SU-DHL-6 (cell line): ENCODE measurements around the gene AMTN.

Source experiments
- EZH2phosphoT487 ChIP-seq: fragments of 200-600 bp; sonication (generic), shearing (Covaris generic); conservative IDR thresholded peaks from 2 replicates; pipeline ENCODE4 v1.6.1; 2018; ENCODE audit warnings: mild to moderate bottlenecking, antibody characterized with exemption, low read length, moderate library complexity, mixed read lengths
- TF ChIP-seq, protein P1 (sequence below): fragments of 200-600 bp; sonication (generic); IDR thresholded peaks from one replicate; pipeline ENCODE4 v1.5.1; 2017; ENCODE audit warnings: antibody characterized with exemption, mild to moderate bottlenecking, low read length, moderate library complexity; ENCODE audit not compliant: insufficient read depth, poor library complexity, severe bottlenecking

- TF ChIP-seq, protein P1, sequence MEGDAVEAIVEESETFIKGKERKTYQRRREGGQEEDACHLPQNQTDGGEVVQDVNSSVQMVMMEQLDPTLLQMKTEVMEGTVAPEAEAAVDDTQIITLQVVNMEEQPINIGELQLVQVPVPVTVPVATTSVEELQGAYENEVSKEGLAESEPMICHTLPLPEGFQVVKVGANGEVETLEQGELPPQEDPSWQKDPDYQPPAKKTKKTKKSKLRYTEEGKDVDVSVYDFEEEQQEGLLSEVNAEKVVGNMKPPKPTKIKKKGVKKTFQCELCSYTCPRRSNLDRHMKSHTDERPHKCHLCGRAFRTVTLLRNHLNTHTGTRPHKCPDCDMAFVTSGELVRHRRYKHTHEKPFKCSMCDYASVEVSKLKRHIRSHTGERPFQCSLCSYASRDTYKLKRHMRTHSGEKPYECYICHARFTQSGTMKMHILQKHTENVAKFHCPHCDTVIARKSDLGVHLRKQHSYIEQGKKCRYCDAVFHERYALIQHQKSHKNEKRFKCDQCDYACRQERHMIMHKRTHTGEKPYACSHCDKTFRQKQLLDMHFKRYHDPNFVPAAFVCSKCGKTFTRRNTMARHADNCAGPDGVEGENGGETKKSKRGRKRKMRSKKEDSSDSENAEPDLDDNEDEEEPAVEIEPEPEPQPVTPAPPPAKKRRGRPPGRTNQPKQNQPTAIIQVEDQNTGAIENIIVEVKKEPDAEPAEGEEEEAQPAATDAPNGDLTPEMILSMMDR = no peak
- no peak for TF ChIP-seq EZH2phosphoT487
These were observed 38.5 kb downstream of the AMTN start for GRCh38 chr4:70556856-70557255.
